Jurkat, Clone E6-1 (cell line): ENCODE results near the gene PALD1.

Source experiments
- DNase-seq: peaks from one replicate; pipeline ENCODE4 v3.0.0-alpha.2; 2011; ENCODE audit warnings: low read depth, low spot score
- H3K4me3 ChIP-seq: 2 replicates; pipeline ENCODE4 v1.5.1; 2011; ENCODE audit warnings: mild to moderate bottlenecking, low read length, control low read depth, moderate library complexity

PALD1 gene

GRCh38 chr10:70542565-70542938 is 64.0 kb downstream of the PALD1 start:
- no peak overlapping the region for H3K4me3 ChIP-seq
- no peak for DNase-seq

GRCh38 chr10:70543911-70544310 is 65.3 kb downstream of the PALD1 start:
- DNase-seq, result no peak
- H3K4me3 ChIP-seq, result no peak overlapping the region

- DNase-seq, result no peak
- H3K4me3 ChIP-seq, result no peak overlapping the region
Measured at GRCh38 chr10:70544431-70545340, 66.1 kb downstream of the PALD1 start.

GRCh38 chr10:70546584-70546983 is 68.0 kb downstream of the PALD1 start:
- DNase-seq, result no peak
- H3K4me3 ChIP-seq, result no peak overlapping the region

GRCh38 chr10:70549351-70549961 is 70.9 kb downstream of the PALD1 start:
- DNase-seq, result no peak
- no peak overlapping the region for H3K4me3 ChIP-seq

- peak; percentile 48 for DNase-seq
- no peak overlapping the region for H3K4me3 ChIP-seq
Measured at GRCh38 chr10:70549962-70550458, 71.4 kb downstream of the PALD1 start.

- H3K4me3 ChIP-seq, result no peak overlapping the region
- no peak for DNase-seq
Measured at GRCh38 chr10:70550459-70550858, 71.9 kb downstream of the PALD1 start.

- no peak overlapping the region for H3K4me3 ChIP-seq
- DNase-seq, result no peak
Measured at GRCh38 chr10:70551466-70551865, 72.9 kb downstream of the PALD1 start.

- no peak overlapping the region for H3K4me3 ChIP-seq
- no peak for DNase-seq
Measured at GRCh38 chr10:70551971-70552422, 73.4 kb downstream of the PALD1 start.

- H3K4me3 ChIP-seq, result no peak overlapping the region
- DNase-seq, result no peak
Measured at GRCh38 chr10:70552586-70552985, 74.0 kb downstream of the PALD1 start.

GRCh38 chr10:70555371-70555770 is 76.8 kb downstream of the PALD1 start:
- DNase-seq, result no peak

GRCh38 chr10:70557086-70557845 is 78.7 kb downstream of the PALD1 start:
- DNase-seq, result no peak
- no peak overlapping the region for H3K4me3 ChIP-seq

More at GRCh38 chr10:70555371-70555770, 76.8 kb downstream of the PALD1 start:
- H3K4me3 ChIP-seq, result no peak overlapping the region

GRCh38 chr10:70557876-70558275 is 79.3 kb downstream of the PALD1 start:
- DNase-seq, result no peak
- H3K4me3 ChIP-seq, result no peak overlapping the region

GRCh38 chr10:70558295-70558694 is 79.7 kb downstream of the PALD1 start:
- no peak overlapping the region for H3K4me3 ChIP-seq
- no peak for DNase-seq

GRCh38 chr10:70558871-70559810 is 80.6 kb downstream of the PALD1 start:
- H3K4me3 ChIP-seq, result peak overlapping the region; percentile 44
- DNase-seq, result peak; percentile 55

GRCh38 chr10:70559861-70560260 is 81.3 kb downstream of the PALD1 start:
- DNase-seq, result no peak
- H3K4me3 ChIP-seq, result no peak overlapping the region

- no peak overlapping the region for H3K4me3 ChIP-seq
- no peak for DNase-seq
Measured at GRCh38 chr10:70560511-70560941, 82.0 kb downstream of the PALD1 start.

- no peak for DNase-seq
- no peak overlapping the region for H3K4me3 ChIP-seq
Measured at GRCh38 chr10:70561070-70561469, 82.5 kb downstream of the PALD1 start.

- no peak overlapping the region for H3K4me3 ChIP-seq
- peak; percentile 31 for DNase-seq
Measured at GRCh38 chr10:70561558-70561957, 83.0 kb downstream of the PALD1 start.
